ENCODE results near the gene PDIK1L.

Gene PDIK1L

DNA sequence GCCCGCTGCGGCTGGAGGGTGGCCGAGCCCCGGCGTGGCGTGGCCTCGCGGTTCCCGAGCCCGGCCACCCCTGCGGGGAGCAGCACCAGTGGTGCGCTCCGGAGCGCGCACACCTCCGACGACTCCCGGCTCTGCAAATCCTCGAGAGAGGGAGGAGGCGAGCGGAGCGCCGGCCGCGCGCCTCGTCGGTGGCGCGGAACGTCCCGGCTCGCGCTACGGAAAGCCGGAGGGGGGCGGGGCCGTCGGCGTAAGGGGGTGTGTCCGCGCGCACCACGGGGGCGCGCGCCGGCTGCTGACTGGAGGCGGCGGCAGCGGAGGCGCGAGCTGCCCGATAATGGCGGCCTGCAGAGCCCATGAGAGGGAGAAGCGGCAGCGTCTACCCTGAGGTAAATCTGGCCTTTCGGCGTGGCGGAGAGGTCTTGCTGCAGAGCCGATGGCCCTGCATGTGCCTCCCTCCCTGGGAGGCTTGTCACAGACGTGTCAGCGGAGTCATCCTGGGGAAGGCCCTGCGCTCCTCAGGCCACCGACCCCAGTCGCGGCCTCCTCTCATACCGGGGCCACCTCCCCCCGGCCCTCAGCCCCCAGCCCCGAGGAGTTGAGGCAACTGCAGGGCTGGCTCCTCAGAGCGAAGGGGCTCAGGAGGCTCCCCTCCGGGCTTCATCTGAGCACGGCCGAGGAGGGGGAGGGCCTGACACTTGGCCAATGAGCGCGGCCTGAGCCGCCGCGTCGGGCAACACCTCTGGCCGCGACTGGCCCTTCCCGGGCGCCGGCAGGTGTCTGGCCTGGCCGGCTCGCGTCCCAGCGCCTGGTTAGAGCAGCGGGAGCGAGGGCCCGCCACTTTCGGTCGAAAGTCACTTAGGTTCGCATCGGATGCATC is at the start of gene PDIK1L:
Gene PDIK1L, plus strand, starts transcription at position 295 of the 877 bp plus-strand sequence. CDS start 2,485 bp downstream, outside the sequence.
- peak; percentile 97 for DNase-seq (ENCODE audit: low spot score)

DNA sequence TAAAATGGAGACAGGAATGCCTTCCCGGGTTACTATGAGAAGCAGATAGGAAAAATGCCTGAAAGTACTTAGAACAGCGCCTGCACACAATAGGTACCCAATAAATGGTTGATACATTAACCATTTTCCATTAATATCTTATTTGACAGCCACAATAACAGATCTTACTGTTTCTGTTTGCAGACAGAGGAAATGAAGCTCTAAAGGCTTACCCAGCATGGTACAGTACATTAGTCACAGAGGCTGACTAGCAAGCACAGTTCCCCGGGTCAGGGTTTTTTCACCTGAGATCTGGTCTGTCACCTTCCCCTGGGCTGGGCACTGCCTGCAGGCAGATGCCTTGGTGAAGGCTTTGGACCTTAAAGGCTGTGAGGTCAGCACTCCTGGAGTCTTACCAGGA is 47.1 kb upstream of the PDIK1L start:
- no peak for DNase-seq (ENCODE audit: low spot score)

DNA sequence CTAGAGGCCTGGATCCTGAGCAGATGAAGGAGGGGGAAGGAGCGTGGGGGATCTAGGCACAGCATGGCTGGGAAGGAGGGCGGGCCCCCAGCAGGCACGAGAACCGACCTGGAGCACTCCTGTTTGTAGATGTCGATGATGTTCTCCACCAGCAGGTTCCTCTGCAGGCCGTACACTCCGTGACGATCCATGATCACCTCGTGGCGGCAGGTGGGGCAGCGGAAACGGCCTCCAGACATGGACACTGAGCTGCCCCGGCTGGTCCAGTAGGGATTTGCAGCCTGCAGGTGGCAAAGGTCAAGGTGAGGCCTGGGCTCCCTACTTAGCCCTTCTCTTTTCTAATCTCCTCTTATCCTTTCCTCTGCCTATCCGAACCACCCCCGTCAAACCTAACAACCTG is 45.5 kb upstream of the PDIK1L start:
- DNase-seq (ENCODE audit: low spot score), result no peak

DNA sequence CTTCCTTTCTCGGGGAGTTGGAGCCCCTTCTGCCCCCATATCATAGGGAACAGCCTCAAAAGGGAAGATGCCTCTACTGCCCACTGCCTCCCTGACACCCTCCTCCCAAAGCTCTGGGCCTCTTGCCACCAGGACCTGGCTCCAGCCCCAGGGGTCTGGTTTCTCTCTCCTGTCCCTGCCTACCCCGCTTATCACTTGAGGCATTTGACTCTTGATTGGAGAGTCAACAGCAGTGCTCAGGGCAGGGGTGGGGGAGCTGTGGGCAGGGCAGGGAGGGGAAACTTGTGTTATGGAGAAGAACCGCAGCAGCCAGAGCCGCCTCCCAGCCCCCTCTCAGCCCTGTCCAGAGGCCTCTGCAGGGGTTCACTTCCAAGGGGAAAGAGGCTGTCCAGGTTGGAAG is 44.8 kb upstream of the PDIK1L start:
- no peak for DNase-seq (ENCODE audit: low spot score)

DNA sequence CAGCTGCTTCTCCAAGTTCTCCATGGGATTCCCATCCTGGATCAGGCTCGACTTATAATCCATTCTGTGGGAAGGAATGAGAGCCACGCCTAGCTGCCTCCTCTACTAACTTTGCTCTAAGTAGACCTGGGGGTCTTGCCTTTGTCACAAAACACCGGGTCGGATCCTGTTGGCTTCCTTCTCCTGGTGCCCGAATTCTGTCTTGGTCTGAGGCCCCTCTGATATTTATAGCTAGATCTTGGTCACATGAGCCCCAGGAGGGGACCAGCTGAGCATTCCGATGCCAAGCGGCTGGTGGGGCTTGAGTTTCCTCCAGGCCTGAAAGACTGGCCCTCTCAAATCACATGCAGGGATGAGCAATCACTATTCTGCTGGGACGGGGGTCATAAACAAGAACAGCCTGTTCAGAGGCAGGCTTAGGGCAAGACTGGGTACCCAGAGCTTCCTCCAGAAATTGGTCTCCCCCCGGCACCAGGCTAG is 44.2 kb upstream of the PDIK1L start, which contains the start of gene TRIM63:
Gene TRIM63, minus strand, starts transcription at position 199 of the 480 bp plus-strand sequence. Its CDS starts 136 bp downstream, at position 63.
- no peak for DNase-seq (ENCODE audit: low spot score)

DNA sequence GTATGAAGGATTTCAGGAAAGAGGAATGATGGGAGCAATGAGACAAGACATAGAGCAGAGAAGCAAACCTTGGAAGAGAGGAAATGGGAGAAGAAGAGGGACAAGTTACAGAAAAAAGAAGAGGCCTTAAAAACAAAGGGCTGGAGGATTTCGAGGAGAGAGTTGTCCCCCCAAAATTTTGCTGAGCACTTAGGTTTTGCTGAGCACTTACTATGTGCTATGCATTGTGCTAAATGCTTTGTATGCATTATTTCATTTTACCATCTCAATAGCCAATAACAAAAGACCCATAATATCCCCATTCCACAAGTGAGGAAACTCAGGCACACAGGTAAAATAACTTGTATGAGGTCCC is 41.7 kb upstream of the PDIK1L start:
- no peak for DNase-seq (ENCODE audit: low spot score)

DNA sequence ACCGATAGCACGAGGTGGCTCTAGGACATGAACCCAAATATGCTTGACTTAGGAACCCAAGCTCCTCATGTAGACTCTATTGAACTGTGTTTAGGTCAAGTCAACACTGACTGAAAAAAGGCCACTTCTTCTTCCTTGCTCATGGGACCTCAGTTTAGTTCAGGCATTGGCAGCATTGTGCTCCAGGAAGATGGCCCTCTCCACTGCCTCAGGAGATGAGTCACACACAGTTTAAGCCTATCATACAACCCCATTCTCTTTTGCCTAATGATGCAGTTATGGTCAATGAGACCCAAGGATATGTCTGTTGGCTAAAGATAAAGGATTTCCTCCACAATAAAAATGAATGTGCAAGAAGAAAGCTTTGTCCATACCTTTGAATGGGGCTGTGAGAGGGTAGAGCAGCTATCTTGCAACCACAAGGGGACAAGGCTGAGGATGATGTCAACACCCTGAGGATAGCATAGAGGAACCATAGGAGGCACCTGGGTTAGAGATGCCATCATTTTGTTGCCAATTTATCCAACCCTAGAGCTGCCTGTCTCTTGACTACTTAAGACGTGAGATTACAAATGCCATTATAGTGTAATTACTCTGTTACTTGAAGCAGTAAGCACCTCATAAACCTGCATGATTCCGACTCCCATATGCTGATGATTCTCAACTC is 41.2 kb upstream of the PDIK1L start:
- DNase-seq (ENCODE audit: low spot score), result no peak

DNA sequence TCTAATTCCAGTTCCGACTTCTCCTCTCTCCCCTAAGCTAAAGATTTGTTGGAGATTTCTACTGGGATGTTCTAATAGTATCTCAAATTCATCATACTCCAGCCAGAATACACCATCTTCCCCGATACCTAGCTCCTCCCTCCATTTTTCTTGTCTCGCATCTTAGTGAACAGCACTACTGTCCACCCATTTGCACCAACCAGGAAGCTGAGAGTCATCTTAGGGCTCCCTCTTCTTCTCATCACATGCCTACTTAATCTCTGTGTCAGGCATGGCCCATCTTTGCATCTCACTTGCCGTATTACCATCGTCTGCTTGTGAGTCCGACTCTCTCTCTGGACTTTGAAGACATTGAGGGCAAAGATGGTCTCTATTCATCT is 40.7 kb upstream of the PDIK1L start:
- no peak for DNase-seq (ENCODE audit: low spot score)

DNA sequence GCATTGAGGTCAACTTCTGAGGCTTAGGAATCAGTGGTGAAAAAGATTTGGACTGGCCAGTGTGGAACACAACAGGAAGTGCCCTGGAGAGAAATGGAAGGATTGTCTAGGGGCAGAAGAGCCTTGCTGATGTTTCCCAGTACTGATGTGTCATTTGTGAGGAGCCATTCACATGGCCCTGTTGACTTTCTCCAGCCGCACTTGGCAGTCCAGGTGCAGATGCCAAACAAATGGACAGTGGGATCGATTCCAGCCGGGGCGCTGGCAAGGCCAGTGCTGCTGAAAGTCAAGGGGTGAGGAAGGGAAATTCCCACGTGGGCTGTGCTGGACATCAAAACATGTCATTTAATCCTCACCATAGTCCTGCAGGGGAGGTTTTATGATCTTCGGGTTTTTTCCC is 39.3 kb upstream of the PDIK1L start:
- no peak for DNase-seq (ENCODE audit: low spot score)

DNA sequence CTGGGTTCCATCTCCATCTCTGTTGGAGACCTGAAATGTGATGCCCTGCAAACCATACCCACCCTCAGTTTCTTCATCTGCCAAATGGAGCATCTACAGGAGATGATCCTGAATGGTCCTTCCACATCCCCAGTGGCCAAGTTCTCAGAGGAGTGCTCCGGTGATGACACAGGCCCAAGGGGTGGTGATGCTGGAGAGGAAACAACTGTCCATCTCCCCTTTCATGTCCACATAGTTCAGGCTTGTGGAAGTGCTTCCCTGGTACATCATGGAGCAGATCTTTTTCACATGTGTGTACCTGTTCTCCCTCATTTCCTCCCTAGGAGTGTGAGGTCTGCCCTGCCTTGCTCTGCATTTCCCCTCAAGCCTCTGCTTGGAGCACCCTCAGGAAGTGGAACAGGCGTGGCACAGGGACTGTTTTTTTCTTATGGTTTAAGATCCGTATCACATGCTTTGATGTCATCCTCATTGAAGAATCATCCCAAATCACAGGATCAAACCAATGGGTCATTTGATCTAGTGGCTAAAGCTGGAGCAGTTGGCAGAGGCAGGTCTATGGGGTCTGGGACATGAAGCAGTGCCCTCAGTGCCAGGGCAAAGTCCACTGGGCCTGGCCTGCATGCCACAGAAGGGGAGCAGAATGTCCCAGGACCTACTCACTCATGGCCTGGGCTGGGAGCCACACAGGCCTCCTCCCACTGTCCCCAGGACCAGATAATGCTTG is 36.0 kb upstream of the PDIK1L start:
- no peak for DNase-seq (ENCODE audit: low spot score)

DNA sequence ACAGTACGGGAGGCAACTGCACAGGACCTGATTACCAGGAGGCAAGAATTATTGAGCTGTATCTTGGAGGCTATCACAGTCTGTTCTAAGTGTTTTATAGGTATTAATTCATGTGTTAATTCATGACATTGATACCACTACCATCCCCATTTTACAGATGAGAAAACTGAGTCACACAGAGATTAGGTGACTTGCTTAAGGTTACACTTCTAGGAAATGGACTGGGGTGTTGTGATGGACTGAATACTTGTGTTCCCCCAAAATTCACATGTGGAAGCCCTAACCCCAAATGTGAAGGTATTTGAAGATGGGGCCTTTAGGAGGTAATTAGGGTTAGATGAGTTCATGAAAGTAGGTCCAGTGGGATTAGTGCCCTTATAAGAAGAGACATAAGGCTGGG is 34.1 kb upstream of the PDIK1L start:
- DNase-seq (ENCODE audit: low spot score), result no peak

DNA sequence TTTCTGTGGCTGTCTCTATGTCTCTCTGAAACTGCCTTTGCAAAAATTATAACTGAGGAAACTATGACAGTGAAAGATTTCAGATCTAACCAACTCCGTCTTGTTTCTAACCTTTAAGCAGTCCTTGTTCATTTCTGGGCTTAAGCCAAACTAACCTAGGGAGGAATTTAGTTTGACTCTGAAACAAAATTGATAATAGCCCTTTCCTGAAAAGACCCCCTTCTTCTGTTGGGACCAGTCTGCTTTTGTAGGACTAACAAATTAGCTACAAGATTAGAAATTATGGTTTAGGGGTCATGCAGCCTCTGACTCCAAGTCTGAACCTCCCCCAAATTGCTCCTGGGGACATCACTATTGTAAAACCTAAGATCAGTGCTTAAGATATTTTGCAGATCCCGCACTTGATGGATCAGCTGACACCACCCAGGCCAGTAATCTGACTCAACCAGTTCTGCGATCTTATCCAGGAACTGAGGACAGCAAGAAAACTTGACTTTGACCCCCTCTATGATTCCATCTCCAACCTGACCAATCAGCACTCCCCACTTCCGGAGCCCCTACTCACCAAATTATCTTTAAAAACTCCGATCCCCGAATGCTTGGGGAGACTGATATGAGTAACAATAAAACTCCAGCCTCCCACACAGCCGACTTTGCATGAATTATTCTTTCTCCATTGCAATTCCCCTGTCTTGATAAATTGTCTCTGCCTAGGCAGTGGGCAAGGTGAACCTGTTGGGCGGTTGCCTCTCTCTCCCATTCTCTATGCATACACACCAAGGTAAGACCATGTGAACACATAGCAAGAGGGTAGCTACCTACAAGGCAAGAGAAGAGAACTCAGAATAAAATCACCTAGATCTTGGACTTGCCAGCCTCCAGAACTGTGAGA is 33.1 kb upstream of the PDIK1L start:
- DNase-seq (ENCODE audit: low spot score), result no peak

DNA sequence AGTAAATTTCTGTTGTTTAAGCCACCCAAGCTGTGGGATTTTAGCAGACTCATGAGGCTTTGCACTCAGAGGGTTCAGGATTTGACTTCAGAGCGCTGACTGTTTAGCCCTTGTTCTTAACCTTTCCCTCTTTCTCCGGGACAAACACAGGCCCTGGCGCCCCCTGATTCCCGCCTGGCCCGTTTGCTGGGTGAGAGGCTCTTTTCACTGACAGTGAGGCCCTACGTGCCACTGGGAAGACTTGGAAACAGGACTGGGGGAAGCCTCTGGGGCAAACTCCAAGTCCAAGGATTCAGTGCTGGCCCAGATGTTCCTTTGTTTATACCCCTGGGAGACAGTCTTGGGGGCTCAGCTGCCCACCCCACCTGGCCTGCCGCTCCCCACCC is 32.5 kb upstream of the PDIK1L start:
- no peak for DNase-seq (ENCODE audit: low spot score)

DNA sequence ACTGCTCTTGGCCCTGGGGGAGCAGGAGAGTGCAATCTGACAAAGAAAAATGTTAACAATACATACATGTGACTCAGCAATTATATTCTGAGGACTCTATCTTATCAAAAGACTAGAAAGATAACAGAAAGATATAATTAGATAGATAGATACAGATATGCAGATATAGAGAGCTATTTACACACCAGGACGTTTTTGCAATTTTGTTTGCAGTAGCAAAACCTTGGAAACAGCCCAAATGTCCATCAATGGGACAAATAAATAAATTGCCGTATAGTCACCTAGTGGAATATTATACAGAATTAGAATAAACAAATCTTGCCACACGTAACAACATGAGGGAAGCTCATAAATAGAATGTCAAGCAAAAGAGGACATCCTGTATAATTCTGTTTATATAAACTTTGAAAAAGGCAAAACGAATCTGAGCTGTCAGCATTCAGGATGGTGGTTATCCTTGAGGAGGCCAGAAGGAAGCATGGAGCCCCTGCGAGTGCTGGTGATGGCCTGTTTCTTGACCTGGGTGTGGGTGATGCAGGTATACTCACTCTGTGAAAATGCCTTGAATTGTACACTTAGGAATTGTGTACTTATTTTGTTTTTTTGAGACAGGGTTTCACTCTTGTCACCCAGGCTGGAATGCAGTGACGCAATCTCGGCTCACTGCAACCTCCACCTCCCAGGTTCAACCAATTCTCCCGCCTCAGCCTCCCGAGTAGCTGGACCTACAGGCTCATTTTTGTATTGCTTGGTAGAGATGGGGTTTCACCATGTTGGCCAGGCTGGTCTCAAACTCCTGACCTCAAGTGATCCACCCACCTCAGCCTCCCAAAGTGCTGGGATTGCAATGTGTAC is 31.4 kb upstream of the PDIK1L start:
- DNase-seq (ENCODE audit: low spot score), result no peak

DNA sequence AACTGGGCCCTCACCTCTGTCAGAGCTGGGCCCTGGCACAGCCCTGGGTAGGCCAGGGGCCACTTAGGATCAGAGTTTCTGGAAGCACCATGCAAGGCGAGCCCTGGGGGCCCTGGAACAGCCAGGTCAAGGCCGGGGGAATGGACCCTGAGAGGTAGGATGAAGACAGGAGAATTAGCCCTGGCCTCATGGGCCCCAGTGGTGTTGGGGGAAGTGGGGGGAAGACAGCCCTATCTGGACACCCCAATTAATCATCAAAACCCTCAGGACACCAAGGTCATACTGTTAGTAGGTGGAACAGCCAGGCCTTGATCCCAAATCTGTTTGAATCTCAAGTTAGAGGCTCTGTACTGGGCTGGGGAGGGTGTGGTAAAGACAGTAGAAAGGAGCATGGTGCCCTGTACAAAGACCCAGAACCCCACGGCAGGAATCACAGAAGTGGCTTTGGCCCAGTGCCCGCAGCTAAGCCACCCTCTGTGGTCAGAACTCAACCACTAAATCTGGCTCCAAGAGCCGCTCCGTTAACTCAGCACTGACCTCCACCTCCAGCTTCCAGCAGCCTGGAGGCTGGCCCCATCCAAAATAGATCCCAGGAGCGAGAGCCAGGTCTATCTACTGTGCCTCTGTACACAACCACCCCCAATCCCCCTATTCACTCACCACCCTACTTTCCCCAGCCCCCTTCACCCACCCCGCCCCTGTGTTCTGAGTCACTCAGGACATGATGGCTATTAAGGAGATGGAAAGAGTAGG is 30.2 kb upstream of the PDIK1L start:
- DNase-seq (ENCODE audit: low spot score), result no peak

DNA sequence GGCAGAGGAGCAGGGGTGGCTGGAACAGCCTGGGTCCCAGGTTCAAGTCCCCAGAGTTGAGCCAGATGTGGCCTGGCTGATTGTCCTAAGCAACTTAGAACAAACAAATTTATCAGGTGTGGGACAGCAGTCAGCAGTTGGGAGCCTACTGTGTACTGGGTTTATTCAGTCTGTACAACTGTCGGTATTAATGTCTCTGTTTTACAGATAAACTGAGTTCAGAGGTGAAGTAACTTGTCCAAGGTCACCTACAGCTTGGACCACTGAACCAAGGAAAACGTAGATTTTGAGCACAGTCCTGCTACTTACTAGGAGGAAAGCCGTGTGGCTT is 29.6 kb upstream of the PDIK1L start:
- no peak for DNase-seq (ENCODE audit: low spot score)

DNA sequence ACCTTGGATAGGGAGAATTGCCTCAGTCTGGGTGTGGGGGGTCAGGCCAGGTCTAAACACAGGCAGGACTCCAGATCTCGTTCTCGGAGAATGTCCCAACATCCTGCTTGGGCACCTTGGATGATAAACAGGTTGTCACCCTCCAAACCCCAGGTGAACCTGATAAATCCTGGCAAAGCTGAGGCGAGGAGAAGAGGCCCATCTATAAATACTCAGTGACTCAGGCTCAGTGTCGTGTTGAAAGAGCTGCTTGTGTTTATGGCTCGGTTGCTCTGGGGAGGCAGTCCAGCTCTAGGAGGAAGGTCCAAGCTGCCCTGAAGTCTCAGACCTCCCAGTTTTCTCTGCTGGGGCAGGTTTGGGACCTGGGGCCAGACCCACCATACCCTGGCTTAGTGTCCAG is 28.4 kb upstream of the PDIK1L start:
- DNase-seq (ENCODE audit: low spot score), result no peak

DNA sequence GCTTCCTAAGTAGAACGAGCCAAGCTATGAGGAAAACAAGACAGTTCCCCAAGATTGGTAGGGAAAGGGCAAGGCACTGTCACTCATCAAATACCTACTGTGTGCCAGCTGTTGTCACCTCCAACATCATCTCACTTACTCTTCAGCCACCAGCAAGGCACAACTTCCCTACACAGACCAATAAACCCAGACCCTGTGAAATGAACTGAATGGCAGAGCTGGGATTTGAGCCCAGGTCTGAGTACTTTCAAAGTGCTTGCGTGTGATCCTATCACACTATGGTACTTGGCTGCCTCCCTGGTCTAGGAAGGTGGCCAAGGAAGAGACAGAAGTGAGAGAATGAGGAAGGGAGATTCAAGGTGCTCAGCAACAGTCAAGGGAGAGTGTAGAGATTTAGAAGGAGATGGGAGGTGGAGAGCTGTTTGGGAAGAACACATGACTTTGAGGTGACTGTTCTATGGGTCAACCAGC is 27.5 kb upstream of the PDIK1L start:
- no peak for DNase-seq (ENCODE audit: low spot score)

DNA sequence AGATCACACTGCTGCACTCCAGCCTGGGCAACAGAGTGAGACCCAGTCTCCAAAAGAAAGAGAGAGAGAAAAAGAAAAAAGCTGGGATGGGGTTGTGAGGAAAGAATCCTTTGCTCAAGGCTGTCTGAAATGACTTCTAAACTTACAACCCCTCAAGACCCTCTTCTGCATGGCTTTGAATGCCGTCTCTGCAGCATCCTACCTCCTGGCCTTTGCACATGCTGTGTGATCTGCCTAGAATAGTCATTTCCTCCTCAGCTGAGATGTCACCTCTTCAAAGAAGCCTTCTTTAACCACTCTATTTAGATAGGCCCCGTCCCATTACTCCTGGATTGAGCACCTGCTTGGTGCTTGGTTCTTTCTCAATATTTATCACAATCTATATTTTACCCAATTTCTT is 26.8 kb upstream of the PDIK1L start:
- no peak for DNase-seq (ENCODE audit: low spot score)

DNA sequence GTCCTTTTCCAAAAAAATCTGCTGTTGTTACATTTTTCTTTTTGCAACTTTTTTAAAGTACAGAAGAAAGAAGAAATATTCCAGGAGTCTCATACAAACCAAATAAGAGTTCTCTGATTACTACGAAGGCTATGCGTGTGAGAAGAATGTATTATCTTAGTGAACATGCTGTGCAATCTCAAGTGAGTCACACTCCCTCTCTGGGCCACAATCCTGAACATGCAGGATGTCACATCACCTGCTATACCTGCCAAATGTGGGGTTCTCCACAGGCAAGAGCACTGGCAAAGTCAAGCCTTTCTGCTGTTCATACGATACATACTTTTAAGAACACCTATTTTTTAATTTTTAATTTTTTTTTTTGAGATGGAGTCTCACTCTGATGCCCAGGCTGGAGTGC is 22.5 kb upstream of the PDIK1L start:
- DNase-seq (ENCODE audit: low spot score), result no peak

All from ecto neural progenitor cell (in vitro differentiated cells).